Activated CD8-positive, alpha-beta memory T cell treated with anti-CD3 and anti-CD28 coated beads, Interleukin-2, amount 50 U/mL, for 48 hours (primary cell): ENCODE measurements around the gene DPY30.

Experiments used
- DNase-seq: peaks from one replicate; pipeline ENCODE4 v3.0.0-alpha.2; 2020

The DPY30 gene

DNA sequence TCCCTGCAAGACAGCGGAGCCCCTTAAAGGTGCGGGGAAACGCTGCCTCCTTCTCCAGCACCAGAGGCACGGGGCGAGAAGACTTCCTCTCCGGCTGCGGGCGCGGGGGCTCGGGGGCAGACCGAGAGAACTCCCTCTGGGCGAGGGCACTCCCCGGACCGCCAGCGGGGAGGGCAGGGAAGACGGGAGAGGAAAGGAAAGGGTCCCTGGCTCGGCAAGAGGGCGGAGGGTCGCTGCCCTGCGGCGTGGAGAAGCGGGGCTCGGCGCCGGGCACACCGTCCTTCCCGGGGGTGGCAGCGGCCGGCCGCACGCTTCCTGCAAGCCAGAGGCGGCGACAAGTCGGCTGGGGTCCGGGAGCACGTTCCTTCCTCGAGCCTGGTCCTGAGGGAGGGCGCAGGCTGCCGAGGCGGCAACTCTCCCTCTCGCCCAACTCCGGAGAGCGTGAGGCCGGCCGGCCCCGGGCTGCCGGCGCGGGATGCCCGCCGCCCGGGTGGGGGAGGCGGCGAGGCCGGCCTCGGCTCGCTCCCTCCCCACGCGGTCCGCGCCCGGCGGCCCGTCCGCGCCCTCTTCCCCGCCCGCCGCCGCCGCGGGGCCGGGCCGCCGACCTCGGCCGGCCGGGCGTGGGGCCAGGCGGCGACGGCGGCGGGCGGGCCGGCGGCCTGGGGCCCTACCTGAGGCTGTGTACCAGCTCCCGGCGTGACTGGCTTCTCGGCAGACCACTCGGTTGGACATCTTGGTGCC lies 29.9 kb downstream of the DPY30 start:
- peak; percentile 74 for DNase-seq

DNA sequence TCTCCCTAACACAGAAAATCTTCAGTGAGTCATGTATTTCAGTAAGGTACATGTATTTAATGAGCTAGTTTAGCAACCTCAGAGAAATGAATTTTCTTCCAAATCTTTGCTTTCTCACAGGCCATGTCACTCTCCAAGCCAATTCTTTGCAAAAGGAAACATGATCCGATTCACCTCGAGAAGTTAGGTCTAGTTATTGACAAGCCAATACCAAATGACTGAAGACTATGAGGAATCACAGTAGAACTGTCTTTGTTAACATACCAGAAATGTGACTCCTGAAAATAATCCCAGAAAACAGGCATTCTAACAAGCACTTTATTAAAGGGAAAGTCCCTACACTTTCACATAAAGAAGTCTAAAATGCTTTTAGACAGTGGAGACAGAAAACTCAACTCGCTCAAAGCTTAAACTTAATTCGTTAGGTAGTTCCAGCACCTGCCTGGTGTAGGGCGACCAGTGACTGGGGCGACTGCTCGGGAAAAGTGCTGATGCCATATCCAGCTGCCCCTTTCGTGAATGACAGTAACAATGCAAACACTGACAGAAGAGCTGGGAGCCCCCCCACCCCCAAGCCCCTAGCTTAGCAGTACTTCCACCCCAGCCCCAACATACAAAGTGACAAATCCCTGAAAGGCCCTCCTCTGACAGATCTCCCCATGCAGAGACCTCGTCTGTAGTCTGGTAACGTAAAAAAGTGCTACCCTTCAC lies 30.6 kb downstream of the DPY30 start:
- DNase-seq: no peak

DNA sequence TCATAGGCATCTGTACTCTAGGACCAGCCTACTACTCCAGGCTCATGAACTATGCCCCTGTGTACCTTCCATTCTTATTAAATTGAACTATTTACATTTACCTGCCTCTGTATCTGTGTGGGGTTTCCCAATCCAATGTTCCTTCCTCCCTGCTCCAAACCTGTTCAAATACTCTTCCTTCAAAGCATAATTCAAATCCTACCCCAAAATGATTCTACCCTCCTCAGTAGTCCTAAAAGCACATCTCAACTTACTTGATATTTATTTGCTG lies 32.5 kb downstream of the DPY30 start:
- no peak for DNase-seq

DNA sequence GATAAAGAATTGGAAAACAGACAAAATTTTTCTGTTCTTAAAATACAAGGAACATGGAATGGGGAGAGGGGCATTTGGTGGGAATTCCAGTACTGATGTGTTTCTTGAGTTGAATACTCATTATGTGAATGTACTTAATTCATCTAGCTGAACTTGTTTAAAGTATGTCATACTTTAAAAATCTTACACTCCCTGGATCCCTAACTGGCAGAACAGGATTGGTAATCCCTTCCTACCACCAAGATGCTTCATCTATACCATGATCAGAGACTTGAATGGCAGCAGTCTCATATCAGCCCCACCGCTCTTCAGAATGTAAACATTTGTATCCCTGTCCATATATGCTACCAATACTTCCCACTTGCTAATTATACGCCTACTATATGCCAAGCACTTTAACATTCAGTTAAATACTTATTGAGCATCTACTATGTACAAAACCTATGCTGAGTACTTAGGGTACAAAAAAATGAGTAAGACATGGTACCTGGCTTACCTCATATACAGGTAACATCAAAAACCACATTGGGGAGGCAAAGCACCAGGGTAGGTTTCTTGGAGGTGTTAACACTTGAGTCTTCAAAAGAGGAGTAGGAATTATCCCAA lies 34.1 kb downstream of the DPY30 start:
- no peak for DNase-seq

DNA sequence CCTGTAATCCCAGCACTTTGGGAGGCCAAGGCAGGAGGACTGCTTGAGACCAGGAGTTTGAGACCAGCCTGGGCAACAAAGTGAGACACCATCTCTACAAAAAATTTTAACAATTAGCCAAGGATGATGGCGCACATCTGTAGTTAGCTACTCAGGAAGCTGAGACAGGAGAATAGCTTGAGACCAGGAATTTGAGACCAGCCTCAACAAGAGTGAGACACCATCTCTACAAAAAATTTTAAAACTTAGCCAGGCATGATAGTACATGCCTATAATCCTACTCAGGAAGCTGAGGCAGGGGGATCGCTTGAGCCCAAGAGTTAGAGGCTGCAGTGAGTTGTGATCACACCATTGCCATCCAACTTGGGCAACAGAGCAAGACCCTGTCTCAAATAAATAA lies 35.8 kb downstream of the DPY30 start:
- DNase-seq: no peak

DNA sequence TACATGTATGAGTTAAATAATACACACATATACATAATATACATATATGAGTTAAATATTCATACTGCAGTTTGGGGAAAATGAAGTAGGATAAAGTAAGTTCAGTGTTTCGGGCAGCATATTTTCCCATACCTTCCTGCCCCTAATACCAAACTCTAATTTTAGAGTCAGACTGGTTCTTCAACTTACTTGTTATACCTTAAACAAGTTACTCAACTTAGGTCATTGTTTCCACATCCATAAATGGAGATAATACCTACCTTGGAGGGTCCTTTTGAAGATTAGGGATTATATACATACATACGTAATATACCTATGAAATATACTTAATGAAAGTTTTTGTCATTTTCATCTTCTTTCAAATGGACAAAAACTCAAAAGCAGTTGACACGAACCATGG lies 37.2 kb downstream of the DPY30 start:
- no peak for DNase-seq

DNA sequence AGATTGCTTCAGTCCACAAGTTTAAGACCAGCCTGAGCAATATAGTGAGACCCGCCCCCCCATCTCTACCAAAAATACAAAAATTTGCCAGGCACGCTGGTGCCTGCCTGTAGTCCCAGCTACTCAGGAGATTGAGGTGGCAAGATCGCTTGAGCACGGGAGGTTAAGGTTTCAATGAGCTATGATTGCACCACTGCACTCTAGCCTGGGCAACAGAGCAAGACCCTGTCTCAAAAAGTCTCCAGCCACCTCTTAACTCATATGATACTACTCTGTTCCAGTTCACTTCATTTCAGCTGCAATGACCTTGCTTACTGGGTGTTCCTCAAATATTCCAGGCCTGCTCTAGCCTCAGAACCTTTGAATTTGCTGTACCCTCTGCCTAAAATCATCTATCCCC lies 40.2 kb downstream of the DPY30 start:
- DNase-seq: no peak

DNA sequence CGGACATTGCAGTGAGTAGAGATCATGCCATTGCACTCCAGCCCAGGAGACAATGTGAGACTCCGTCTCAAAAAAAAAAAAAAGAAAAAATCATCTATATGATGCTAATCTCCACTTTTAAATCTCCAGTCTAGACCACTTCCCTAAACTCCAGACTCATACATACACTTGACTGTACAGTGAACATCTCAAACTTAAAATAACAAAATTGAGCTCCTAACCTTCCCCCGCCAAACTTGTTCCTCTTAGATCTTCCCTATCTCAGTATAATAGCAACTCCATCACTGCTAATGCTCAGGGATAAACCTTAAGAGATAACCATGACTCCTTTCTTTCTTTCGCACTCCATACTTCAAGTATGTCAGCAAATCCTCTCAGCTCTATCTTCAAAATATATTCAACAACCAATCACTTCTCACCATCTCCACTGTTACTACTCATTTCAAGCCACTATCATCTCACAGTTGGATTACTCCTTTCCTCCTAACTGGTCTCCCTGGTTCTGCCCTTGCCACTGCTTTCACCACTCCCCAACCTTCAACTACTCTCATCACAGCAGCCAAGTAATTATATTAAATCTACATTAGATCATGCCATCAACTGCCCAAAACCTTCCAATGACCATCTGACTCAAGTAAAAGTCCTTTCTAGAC lies 40.7 kb downstream of the DPY30 start:
- DNase-seq: no peak

DNA sequence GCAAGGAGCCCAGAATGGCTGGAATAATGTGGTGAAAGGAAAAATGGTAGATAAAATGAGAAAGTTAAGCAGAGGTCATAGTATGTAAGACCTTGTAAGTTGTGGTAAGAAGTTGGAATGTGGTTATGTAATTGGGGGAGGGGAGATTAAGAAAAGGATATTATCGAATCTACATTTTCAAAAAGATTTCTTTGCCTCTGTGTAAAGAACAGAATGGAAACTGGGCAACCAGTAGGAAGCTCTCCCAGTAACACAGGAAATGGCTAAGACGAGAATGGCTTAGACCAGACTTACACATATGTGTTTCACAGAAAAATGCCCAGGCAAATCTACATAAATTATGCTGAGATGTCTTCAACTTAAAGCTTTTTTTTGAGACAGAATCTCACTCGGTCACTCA lies 42.0 kb downstream of the DPY30 start:
- DNase-seq: no peak

DNA sequence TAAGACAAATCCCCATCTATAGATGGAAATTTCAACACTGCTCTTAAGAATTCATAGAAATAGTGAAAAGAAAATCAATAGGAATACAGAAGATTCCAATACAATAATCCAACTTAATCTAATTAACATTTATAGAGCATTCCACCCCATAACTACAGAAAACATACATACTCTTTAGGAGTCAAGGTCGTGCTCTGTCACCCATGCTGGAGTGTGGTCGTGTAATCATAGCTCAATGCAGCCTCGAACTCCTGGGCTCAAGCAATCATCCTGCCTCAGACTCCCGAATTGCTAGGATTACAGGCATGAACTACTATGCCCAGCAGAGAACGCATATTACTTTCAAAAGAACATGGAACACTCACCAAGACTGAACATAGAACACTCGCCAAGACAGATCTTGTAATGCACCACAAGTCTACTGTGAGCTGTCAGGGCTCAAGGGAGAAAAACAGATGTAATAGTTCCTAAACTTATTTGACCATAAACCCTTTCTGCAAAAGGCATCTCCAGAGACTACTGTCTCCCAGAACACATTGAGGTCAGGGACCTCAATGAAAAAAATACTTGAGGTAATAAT lies 42.9 kb downstream of the DPY30 start:
- DNase-seq: no peak

DNA sequence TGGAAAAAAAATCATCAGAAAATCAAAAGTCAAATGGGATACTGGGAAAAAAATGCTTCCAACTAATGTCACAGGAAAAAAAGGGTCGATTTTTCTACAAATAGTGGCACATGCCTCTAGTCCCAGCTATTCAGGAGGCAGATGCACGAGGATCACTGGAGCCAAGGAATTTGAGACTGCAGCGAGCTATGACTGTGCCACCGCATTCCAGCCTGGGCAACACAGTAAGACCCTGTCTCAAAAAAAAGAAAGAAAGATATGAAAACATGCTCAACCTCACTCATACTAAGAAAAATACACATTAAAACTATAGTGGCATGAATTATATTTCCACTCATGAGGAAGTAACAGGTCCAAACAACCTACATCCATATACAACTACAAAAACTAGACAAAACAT lies 46.7 kb downstream of the DPY30 start:
- DNase-seq: no peak

DNA sequence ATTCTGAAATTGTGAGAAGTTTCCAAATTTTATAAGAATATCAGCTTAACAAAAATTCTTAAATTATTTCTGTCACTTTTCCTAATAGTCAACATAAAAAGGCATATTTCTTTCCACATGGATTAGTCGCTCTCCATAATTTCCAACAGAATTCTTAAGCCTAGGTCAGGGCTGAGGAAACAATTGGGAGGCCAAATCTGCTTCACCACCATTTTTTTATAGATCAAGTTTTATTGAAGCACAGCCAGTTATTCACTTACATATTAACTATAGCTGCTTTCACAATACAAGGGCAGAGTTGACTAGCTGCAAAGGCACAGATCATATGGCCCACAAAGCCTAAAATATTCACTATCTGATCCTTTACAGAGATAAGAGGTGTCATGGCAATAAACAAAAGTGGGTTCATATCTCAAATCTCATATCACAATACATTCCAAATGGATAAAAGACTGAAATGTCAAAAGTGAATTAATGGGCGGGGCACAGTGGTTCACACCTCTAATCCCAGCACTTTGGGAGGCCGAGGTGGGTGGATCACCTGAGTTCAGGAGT lies 47.5 kb downstream of the DPY30 start:
- DNase-seq: no peak

DNA sequence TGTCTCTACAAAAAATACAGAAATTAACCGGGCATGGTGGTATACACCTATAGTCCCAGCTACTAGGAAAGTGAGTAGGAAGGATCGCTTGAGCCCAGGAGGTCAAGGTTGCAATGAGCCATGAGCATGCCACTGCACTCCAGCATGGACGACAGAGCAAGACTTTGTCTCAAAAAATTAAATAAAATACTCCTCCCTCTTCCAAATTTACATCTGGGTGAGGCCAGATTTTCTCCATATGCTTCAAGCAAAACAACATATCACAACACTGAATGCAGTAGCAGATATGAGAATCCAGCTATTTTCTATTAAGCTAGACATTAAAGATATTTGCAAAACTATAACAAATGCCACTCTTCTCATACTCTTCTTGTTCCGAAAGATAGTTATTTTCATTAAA lies 49.7 kb downstream of the DPY30 start:
- DNase-seq: no peak

DNA sequence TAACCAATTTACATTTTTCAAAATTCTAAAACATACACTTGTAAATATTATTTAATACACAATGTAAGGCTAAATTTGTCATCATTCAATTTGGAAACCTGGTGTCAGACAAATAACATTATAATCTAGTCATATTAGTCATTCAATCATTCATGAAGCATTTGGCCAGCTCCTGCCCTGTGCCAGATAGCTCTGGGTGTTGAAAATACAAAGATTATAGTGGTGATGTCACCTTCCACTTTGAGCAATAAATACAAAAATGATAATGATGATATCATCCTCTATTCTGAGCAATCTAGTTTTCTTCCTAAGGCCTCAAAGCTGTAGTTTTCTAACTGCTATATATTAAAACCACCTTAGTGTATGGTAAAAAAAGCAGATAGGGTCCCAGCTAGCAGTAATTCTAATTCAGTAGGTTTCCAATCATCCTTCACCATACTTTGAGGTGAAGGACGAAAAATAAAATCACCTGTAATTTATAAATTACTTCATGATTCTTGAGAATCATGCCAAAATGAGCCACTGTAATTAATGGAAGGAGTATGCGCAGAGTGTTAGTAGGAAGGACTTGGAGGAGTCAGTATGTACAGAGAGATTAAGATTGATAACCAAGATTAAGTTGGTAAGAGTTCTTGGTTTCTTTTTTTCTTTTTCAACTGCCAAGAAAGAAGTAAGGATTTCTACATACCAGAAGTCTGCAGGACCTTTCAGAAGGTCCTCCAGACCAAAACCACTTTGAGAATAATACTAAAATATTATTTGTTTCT lies 52.0 kb downstream of the DPY30 start:
- DNase-seq: no peak

DNA sequence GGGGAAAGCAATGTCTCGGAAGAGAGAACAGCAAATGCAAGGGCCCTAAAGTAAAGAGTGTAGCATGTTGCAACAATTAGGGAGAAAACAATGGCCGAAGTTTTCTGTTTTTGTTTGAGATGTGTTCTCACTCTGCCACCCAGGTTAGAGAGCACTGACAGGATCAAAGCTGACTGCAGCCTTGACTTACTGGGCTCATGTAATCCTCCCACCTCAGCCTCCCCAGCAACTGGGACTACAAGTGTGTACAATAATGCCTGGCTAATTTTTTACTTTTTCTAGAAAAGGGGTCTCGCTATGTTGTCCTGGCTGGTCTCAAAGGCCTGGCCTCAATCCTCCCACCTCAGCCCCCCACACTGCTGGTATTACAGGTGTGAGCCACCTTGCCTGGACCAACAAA lies 52.7 kb downstream of the DPY30 start:
- DNase-seq: no peak

DNA sequence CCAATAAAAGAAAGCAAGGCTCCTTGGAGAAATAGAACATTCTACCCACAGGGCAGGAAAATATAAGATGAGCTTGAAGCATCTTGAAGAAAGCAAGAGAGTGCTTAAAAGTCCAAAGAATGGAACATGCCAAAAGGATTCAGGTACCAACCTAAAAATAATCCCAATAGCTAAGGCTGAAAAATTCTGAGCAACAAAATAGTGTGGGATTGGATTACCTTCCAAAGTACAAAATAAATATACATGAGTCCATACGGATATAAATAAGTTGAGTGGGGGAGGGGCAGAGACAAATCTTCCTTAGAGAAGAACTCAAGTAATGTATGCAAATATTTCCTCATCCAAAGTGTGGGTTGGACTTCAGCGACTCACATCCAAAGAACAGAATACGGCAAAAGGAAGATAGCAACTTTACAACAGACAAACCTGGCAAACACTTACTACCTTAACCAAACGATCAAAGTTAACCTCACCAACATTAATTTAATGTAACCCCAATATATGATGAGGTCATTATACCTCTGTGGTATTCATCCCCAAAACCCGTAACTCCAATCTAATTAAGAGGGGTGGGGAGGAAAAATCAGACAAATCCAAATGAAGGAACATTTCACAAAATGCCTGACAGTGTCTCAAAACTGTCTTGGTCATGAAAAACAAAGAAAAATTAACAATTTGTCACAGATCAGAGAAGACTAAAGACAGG lies 55.7 kb downstream of the DPY30 start:
- no peak for DNase-seq

DNA sequence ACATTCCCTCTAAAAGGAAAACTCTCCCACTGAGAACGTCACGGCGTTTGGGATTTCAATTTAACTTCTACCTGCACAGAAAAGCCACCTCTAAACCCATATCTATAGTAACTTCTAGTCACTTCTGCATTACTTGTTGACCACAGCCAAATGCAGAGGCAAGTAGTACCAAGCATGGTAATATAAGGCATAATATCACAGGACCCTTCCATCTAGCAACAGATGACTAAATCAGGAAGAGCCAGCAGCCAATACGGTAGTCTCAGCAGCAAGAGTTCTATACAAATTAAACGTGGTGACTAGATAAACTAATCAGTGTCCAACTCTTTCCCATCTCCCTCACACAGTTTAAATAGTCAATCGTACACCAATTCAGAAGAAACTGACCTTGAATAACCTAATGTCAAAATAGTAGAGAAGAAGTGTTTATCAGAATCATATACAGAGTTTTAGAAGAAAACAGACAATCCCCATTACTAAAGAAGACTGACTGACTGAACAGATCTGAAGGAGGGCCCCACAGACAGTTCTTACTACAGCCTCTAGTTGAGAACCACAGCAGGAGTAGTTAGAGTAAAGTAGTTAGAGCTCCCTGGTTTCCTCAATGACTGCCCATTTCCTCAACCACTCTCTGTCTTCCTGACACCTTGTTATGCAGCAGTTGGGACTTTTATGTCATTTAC lies 58.8 kb downstream of the DPY30 start:
- no peak for DNase-seq

DNA sequence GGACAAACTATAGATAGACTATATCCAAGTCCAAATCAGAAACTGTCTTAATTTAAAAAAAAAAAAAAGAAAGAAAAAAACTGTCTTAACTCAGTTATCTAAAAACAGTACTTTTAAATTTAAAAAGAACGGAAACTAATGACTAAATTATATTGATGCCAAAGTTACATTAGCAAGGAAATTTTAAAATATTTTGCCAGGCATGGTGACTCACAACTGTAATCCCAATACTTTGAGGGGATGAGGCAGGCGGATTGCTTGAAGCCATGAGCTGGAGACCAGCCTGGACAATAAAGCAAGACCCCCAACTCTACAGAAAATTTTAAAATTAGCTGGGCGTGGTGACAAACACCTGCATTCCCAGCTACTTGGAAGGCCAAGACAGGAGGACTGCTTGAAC lies 59.6 kb downstream of the DPY30 start:
- no peak for DNase-seq

DNA sequence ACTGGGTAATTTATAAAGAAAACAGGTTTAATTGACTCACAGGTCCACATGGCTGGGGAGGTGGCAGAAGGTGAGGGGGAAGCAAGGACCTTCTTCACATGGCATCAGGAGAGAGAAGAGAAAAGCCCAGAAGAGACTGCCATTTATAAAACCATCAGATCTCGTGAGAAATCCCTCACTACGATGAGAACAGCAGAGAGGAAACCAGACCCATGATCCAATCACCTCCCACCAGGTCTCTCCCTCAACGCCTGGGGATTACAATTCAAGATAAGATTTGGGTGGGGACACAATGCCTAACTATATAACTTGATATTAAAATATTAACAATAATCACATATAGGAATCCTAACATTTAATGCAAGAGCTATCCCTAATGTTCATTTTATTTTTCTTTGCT lies 60.6 kb downstream of the DPY30 start:
- DNase-seq: no peak

DNA sequence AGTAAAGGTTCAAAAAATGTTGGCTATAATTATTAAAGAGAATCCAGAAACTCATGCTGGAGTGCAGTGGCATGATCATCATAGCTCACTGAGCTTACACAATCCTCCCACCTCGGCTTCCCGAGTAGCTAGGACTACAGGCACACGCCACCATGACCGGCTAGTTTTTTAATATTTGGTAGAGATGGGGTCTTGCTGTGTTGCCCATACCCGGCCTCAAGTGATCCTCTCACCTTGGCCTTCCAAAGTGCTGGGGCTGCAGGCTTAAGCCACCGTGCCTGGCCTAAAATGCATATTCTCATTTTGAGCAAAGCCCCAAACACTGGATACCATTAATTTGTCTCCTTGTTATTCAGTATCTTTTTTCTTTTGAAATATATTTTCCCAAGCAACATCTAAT lies 61.2 kb downstream of the DPY30 start:
- no peak for DNase-seq
